Neural progenitor cell (in vitro differentiated cells): Measurements from ENCODE around the gene CDH13.

ENCODE experiments used
- CTCF ChIP-seq: fragments of 200-600 bp; sonication (generic); IDR thresholded peaks from 2 replicates; pipeline ENCODE4 v1.5.1; 2017; ENCODE audit warnings: antibody characterized with exemption, mild to moderate bottlenecking
- EZH2 ChIP-seq: fragments of 200-600 bp; sonication (generic); IDR thresholded peaks from 2 replicates; pipeline ENCODE4 v1.6.1; 2017; ENCODE audit warnings: antibody characterized with exemption, mild to moderate bottlenecking, moderate library complexity

- TF ChIP-seq CTCF: no peak
- no peak for TF ChIP-seq EZH2
Measured at GRCh38 chr16:83633286-83633685, 1006.5 kb downstream of the CDH13 start.
